AG08395 (cell line): Measurements from ENCODE around the gene POLR2L.

Experiments
- DNase-seq: peaks from one replicate; pipeline ENCODE4 v3.0.0; 2012; ENCODE audit warnings: mixed read lengths, low spot score

The POLR2L gene

GRCh38 chr11:826836-827145, 15.5 kb downstream of the POLR2L start:
- DNase-seq, result no peak

GRCh38 chr11:826227-826621, 16.1 kb downstream of the POLR2L start:
- no peak for DNase-seq

DNA sequence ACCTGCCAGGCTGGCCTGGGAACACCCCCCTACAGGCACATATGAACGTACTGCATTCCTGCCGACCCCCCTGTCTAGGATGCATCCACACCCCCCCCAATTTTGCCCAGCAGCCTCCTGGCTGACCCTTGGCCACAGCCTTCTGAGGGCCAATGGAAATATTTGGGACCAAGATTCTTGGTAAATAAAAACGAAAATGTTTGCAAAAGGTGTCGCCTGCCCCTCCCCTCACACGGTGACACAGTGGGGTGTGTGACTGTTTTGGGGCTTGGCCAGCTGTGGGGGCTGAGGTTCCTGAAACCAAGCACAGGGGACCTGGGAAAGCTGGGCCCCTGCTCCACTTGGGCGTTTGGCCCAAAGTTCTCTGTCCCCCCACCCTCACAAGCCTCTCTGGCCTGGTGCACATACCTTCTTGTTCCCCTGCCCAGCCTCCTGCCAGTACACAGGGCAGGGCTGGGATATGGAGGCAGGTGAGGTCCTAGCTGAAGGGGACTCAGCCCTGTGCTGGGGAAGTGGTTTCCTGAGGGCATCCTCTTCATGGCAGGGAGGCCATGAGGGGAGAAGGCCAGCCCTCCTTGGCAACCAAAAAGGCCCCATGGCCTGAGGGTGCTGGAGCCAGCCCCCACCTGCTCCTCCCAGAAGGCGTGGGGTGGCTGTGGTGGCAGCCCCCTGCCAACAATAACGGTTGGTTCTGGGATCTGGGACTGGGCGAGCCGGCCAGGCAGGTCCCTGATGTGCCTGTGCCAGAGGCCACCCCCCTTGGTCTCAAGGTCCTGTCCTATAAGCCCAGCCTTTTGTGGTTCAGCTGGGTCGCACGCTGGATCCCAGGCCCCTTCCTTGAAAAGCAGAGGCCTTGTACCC, 16.7 kb downstream of the POLR2L start:
- DNase-seq, result no peak

DNA sequence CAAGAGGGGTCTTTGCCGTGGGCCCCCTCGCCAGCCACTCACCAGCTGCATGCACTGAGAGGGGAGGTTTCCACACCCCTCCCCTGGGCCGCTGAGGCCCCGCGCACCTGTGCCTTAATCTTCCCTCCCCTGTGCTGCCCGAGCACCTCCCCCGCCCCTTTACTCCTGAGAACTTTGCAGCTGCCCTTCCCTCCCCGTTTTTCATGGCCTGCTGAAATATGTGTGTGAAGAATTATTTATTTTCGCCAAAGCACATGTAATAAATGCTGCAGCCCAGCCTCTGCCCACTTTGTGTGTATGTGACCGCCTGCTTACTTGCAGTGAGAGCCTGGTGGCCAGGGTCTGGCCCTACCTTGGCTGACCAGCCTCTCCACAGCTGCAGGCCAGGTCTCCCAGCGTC, 17.4 kb downstream of the POLR2L start:
- DNase-seq, result no peak

- no peak for DNase-seq
These were observed 17.9 kb downstream of the POLR2L start for GRCh38 chr11:824292-824880.

- no peak for DNase-seq
These were observed 18.7 kb downstream of the POLR2L start for GRCh38 chr11:823441-824291.

- DNase-seq, result no peak
These were observed 20.6 kb downstream of the POLR2L start for GRCh38 chr11:821512-822371.

DNA sequence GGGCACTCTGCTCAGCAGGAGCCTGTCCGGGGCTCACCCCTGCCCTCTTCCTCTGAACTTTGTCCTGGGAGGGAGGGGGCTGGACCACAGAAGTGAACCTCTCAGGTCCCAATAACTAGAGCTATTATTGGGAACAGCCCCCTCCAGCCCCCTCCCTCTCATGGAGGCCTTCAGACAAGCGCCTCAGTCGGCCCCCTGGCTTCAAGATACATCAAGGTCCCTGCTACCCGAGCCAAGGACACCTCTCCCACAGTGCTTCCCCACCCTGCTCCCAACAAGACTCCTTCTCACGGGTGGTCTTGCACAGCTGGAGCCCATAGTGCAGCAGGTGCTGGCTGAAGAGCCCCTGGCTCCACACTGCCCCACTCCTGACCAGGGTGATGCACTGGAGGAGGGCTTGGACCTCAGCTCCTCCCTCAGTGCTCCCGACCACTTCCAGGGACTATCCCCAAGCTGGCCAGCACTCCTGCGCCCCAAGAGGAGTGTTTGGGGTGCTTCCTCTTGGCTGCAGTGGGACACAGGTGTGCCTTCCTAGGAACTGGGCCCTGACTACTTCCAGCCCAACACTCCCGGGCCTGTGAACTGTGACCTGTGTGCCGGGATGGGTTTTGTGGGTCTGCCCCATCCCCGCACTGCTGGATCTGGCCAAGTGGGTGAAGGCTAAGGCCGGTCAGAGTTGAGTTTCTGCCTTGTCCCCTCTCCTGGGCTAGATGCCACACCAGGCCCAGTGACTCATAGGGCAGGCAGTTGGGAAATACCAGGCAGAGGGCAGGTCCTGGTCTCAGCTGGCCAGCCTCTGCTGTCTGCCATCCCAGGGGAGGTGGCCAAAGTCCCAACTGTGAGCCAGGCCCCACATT, 21.4 kb downstream of the POLR2L start:
- peak; percentile 93 for DNase-seq

DNA sequence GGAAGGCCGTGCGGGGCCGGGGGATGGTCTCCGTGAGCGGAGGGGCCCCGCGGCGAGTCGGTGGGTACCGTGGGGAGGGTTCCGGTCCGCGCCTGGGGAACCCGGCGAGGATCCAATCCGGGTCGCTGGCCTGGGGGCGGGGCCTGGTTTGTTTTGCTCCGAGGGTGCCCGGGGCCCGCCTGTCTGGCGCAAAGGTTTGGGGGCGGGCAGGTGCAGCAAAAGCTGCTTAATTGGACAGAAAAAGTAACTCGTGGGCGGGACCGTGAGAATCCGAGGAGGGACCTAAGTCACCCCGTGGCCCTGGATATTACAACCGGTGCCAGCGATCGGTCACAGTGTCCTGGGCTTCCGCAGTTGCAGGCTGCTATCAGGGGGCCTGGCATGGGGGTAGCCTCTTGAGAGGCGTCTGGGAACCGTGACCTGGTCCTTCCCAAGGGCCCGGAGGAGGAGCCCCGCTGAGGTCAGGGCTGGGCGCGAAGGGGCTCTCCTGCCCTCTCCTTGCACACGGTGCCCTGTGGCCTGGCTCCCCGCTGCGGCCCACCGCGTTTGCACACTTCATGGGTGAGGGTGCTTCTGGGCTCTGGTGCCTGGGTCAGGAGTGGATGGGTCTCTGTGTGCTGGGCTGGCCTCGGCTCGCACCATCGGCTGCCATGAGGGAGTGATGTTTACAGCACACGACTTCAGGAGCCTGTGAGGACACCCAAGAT, 22.2 kb downstream of the POLR2L start:
- peak; percentile 70 for DNase-seq

DNA sequence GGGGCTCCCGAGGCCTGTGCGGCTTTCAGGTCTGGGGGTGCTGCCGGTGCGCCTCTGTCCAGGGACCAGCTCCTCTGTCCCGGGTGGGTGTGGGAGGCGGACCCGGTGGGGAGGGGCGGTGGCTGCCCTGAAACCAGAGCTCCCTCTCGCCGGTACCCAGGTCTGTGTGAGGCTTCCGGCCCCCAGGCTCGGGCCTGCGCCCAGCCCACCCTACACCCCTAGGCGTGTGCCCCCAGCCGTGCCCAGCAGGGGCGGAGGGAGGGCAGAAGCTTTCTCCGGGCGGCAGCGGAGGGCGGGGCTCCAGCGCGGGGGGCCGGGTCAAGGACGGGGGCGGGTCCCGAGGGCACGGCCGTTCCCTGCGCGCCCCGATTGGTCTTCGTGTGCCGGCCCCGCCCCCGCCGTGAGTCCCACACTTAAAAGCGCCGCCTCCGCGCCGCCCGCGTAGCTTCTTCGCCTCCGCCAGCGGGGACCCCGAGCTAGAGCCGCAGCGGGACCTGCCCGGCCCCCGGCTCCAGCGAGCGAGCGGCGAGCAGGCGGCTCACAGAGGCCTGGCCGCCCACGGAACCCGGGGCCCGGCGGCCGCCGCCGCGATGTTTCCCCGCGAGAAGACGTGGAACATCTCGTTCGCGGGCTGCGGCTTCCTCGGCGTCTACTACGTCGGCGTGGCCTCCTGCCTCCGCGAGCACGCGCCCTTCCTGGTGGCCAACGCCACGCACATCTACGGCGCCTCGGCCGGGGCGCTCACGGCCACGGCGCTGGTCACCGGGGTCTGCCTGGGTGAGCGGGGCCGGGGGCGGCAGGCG, 23.0 kb downstream of the POLR2L start:
- peak; percentile 96 for DNase-seq

DNA sequence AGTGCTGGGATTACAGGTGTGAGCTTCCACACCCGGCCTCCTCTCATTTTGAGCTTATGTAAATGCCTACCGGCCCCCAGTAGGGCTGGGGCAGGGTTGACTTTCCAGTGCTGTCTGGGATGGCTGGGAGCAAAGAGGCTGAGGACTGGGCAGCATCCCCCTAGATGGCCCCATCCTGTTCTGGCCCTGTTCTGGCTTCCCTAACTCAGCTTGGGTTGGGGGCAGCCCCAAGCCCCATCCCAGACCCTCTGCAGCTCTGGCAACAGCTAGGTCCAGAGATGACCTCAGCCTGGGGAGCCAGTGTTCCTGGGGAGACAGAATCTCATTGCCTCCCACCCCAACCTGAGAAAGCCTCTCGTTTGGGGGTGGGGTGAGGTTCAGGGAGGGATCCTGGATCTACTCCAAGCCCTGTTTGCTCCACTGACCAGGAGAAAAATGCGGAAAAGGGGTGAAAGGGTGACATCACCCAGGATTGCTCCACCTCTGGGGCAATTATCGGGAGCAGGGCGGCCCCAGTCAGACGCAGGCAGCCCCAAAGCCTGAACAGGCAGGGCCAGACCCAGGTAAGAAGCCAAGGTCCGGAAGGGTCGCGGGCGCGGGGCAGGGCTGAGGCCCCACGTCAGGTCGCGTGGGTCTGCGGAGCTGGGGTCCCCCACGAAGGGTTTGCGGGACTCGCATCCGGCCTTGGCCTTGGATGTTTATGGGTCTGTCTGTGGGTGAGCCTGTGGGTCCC, 23.8 kb downstream of the POLR2L start, which contains the start of gene PNPLA2:
PNPLA2 (plus strand) TSS at position 519 of the 733 bp plus-strand sequence. CDS start 805 bp downstream, outside the sequence.
- DNase-seq, result peak; percentile 79

- no peak for DNase-seq
These were observed 25.9 kb downstream of the POLR2L start for GRCh38 chr11:816433-816779.

DNA sequence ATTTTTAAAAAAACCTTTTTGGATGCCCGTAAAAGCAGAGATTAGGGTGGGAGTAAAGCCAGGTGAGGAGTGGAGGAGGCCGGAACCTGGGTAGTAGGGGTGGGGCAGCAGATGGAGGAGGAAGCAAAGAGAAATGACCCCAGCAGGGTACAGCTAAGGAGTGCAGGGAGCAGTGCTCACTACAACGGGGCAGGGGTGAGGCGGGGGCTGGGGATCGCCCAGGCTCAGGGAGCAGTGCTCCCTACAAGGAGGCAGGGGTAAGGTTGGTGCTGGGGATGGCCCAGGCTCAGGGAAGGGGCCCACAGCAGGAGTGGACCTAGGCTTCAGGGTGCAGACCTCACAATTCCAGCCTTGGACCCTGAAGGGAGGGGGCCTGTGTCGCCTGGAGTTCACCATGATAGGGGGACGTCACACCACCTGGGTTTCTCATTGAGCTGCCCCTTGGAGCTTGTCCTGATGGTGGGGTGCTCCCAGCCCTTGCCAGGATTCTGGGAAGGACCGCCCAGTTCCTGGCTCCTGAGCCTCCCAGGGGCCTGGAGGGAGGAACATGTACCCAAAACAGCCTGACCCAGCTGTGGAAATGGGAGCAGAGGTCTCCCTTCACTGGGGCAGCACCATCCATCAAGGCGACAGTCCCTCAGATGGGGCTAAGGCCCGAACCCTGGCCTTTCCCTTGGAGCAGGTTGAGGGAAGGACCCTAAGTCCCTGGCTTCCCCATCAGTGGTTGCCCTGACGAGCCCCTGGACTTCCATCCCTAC, 26.5 kb downstream of the POLR2L start:
- no peak for DNase-seq

- no peak for DNase-seq
These were observed 28.8 kb downstream of the POLR2L start for GRCh38 chr11:813456-814096.

- no peak for DNase-seq
These were observed 29.3 kb downstream of the POLR2L start for GRCh38 chr11:813072-813455.

DNA sequence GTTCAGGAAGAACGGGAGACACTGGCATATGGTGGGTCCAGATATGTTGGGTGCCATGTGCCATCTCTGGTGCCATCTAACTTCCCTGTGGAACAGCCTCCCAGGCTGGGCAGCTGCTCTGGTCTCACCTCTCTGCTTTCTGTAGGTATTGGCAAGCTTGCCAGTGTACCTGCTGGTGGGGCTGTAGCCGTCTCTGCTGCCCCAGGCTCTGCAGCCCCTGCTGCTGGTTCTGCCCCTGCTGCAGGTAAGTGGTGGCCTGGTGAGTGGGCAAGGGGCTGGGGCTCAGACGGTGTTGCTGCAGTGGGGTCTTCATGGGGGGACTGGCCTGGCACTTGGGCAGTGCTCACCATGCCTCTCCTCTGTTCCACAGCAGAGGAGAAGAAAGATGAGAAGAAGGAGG, 29.9 kb downstream of the POLR2L start:
- DNase-seq, result no peak

GRCh38 chr11:811446-812245, 30.7 kb downstream of the POLR2L start:
- DNase-seq, result no peak
